Endothelial cell (in vitro differentiated cells): ENCODE results near the gene LCE1E. TPM values are rescaled to one million over a fixed set of nuclear protein-coding genes. Genes with fewer than 3 reads are reported as not detected.

Experiments
- DNase-seq: peaks from one replicate; pipeline ENCODE4 v3.0.0; 2021; ENCODE audit warnings: low spot score
- H3K27ac Mint-ChIP-seq: one replicate; pipeline ENCODE4 v1.8.0; 2021; ENCODE audit warnings: mixed read lengths, inconsistent platforms; ENCODE audit not compliant: unreplicated experiment
- H3K27me3 Mint-ChIP-seq: one replicate; pipeline ENCODE4 v1.8.0; 2021; ENCODE audit warnings: mild to moderate bottlenecking, moderate library complexity, mixed read lengths, inconsistent platforms; ENCODE audit not compliant: unreplicated experiment
- H3K36me3 Mint-ChIP-seq: one replicate; pipeline ENCODE4 v1.8.0; 2021; ENCODE audit warnings: mild to moderate bottlenecking, low read depth, mixed read lengths, inconsistent platforms; ENCODE audit not compliant: unreplicated experiment
- H3K4me1 Mint-ChIP-seq: one replicate; pipeline ENCODE4 v1.8.0; 2021; ENCODE audit warnings: mild to moderate bottlenecking, mixed read lengths, inconsistent platforms; ENCODE audit not compliant: unreplicated experiment
- H3K4me3 Mint-ChIP-seq: one replicate; pipeline ENCODE4 v1.8.0; 2021; ENCODE audit warnings: mild to moderate bottlenecking, mixed read lengths, inconsistent platforms; ENCODE audit not compliant: unreplicated experiment
- H3K9me3 Mint-ChIP-seq: one replicate; pipeline ENCODE4 v1.8.0; 2021; ENCODE audit warnings: mixed read lengths, inconsistent platforms; ENCODE audit not compliant: unreplicated experiment
- CTCF ChIP-seq: fragments of 200-600 bp; sonication (generic); IDR thresholded peaks from one replicate; pipeline ENCODE4 v1.5.0; 2021; ENCODE audit warnings: antibody characterized with exemption; ENCODE audit not compliant: unreplicated experiment
- long read RNA-seq: library from polyadenylated mRNA; unstranded; transcript quantifications from one replicate; pipeline ENCODE4 v2.0.0, GENCODE V29; 2020; ENCODE audit not compliant: unreplicated experiment
- total RNA-seq: library from RNA; stranded (reverse); fragmentation: NEBNext Ultra II Directional; extraction: Animal tissue kit (Norgen Biotek cat#: 25700); gene quantifications from one replicate; pipeline ENCODE4 v1.2.1, GENCODE V29; 2021; ENCODE audit not compliant: unreplicated experiment

LCE1E gene, protein sequence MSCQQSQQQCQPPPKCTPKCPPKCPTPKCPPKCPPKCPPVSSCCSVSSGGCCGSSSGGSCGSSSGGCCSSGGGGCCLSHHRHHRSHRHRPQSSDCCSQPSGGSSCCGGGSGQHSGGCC
- not detected for total RNA-seq
- long read RNA-seq: 0 reads

DNA sequence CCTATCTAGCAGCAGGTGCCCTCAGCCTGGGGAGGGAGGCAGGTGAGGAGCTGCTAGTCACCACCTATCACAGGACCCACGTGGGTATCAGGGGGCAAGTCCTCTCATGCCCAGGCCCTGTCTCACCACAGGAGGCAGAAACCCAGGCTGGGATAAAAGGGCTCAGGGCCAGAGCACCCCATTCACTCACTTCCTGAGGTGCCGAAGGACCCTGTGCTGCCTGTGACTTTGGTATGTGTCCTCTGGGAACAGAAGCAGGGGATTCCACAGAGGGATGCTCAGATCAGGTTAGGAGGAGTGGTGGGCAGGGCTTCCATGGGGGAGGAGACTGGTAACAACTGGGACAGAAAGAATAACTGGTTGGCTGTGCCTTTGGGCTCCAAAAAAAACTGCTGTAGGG lies at the start of gene LCE1E:
Gene LCE1E, plus strand, starts transcription at position 181 of the 400 bp plus-strand sequence. CDS start 1,043 bp downstream, outside the sequence.
- no peak within 1 kb of the TSS for H3K4me3 Mint-ChIP-seq
- peaks cover 2% of the 10 kb centered on the region for H3K4me1 Mint-ChIP-seq
- TF ChIP-seq CTCF: no peak
- no peaks in the 10 kb centered on the region for H3K9me3 Mint-ChIP-seq
- no peaks in the 10 kb centered on the region for H3K36me3 Mint-ChIP-seq
- H3K27ac Mint-ChIP-seq: no peak within 1 kb of the TSS
- DNase-seq: no peak
- no peaks in the 10 kb centered on the region for H3K27me3 Mint-ChIP-seq

DNA sequence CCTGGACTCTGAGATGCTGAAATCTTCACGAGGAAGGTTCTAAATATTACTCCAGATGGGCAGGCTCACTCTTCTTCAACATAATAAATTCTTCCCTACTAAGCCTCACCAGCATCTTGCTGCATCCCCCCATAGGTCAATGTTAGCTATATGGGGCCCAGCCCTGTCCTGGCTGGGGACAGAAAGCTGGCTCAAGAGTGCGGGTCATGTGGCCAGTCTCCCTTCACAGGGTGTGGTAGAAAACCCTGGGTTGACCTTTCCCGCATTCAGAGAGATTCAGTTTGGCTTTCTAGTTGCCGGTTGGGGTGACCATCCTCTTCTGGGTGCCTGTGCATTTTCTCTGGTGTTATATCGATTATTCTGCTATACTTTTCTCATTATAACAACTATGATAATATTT lies 48.1 kb upstream of the LCE1E start:
- no peak for TF ChIP-seq CTCF
- Mint-ChIP-seq H3K27me3 (peaks cover 2% of the 10 kb centered on the region), H3K27ac (no peak overlapping the region), H3K36me3 (no peaks in the 10 kb centered on the region), H3K4me3 (no peak overlapping the region), H3K9me3 (no peaks in the 10 kb centered on the region), H3K4me1 (no peaks in the 10 kb centered on the region)
- DNase-seq: no peak

GRCh38 chr1:152739841-152740240 lies 46.2 kb upstream of the LCE1E start:
- no peaks in the 10 kb centered on the region for H3K9me3 Mint-ChIP-seq
- H3K27me3 Mint-ChIP-seq: peaks cover 2% of the 10 kb centered on the region
- no peak for TF ChIP-seq CTCF
- H3K36me3 Mint-ChIP-seq: no peaks in the 10 kb centered on the region
- no peak overlapping the region for H3K27ac Mint-ChIP-seq
- DNase-seq: no peak
- H3K4me3 Mint-ChIP-seq: no peak overlapping the region
- H3K4me1 Mint-ChIP-seq: no peaks in the 10 kb centered on the region

GRCh38 chr1:152741656-152742055 lies 44.4 kb upstream of the LCE1E start:
- Mint-ChIP-seq H3K4me3 (no peak overlapping the region), H3K27ac (no peak overlapping the region), H3K4me1 (no peaks in the 10 kb centered on the region), H3K27me3 (peaks cover 2% of the 10 kb centered on the region), H3K9me3 (no peaks in the 10 kb centered on the region), H3K36me3 (no peaks in the 10 kb centered on the region)
- no peak for DNase-seq
- TF ChIP-seq CTCF: no peak

DNA sequence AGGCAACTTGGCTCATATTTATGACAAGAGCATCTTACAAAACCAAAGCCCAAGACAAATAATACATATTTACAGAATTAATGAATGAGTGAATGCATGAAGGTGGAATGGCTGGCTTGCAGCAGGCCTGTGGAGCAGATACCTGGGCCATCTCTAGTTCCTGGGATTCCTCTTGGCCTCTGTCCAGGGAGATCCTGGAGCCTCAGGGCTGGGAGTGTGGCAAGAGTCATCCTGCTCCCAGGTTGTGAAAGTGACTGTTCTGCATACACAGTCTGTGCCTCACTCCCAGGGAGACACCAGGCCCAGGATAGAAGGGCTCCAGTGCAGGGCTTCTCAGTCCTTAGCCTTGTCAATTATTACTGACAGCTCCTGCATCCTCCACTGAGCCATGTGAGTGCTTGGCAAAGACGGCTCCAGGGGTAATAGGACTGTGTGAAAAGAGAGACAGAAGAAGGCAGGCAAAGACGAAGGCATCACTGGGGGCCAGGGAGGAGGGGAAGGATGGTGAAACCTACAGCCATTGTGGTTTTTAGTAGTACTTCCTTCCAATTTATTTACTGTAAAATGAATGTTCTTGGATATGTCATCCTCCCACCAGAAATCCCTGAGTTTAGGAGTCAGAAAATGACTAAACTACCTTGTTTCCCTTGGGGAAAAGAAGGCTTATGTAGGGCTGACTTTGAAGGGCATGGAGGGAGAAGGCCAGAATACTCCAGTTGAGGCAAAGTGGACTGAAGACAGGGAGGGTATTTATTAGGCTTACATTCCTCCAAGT lies 42.5 kb upstream of the LCE1E start:
- no peaks in the 10 kb centered on the region for H3K9me3 Mint-ChIP-seq
- no peaks in the 10 kb centered on the region for H3K4me1 Mint-ChIP-seq
- H3K27ac Mint-ChIP-seq: no peak overlapping the region
- no peak for TF ChIP-seq CTCF
- no peak overlapping the region for H3K4me3 Mint-ChIP-seq
- no peaks in the 10 kb centered on the region for H3K36me3 Mint-ChIP-seq
- no peak for DNase-seq
- no peaks in the 10 kb centered on the region for H3K27me3 Mint-ChIP-seq
